Heart right ventricle (tissue), 16 donors: Measurements from ENCODE around the gene AURKA. TPM values are rescaled to one million over a fixed set of nuclear protein-coding genes. Genes with fewer than 3 reads are reported as not detected.

ENCODE experiments used
- ATAC-seq, 8 donors: fragments of 200-7000 bp; cut with Tn5 transposase; one replicate each; pipeline ENCODE4 v1.9.1; 2020; ENCODE audit warnings: mild to moderate bottlenecking in 8 of 8, moderate library complexity in 8 of 8, moderate number of reproducible peaks in 1 of 8
- DNase-seq, 2 donors: peaks; one replicate each; pipeline ENCODE4 v3.0.0-alpha.2; 2020
- H3K27ac ChIP-seq, 10 donors: fragments of 200-600 bp; sonication (generic) in 2 of 10; one replicate each; pipeline versions ENCODE4 v1.5.0 to v1.8.0; 2020 to 2022; ENCODE audit warnings: mild to moderate bottlenecking in 3 of 10
- H3K27me3 ChIP-seq, 7 donors: fragments of 200-600 bp; one replicate each; pipeline ENCODE4 v1.8.0; 2021 to 2022; ENCODE audit warnings: mild to moderate bottlenecking in 2 of 7
- H3K36me3 ChIP-seq, 9 donors: fragments of 200-600 bp; sonication (generic) in 1 of 9; one replicate each; pipeline versions ENCODE4 v1.5.0 to v1.8.0; 2020 to 2022; ENCODE audit warnings: mild to moderate bottlenecking in 2 of 9
- H3K4me1 ChIP-seq, 9 donors: fragments of 200-600 bp; sonication (generic) in 1 of 9; one replicate each; pipeline versions ENCODE4 v1.5.0 to v1.8.0; 2020 to 2022; ENCODE audit warnings: mild to moderate bottlenecking in 4 of 9
- H3K4me3 ChIP-seq, 10 donors: fragments of 200-600 bp; sonication (generic) in 2 of 10; one replicate each; pipeline versions ENCODE4 v1.5.0 to v1.8.0; 2020 to 2022; ENCODE audit warnings: mild to moderate bottlenecking in 7 of 10, moderate library complexity in 2 of 10
- H3K9me3 ChIP-seq, 11 donors: fragments of 200-600 bp in 10 of 11; sonication (generic) in 2 of 11; one replicate each; pipeline versions ENCODE4 v1.5.0 to v1.8.0; 2013 to 2022; ENCODE audit warnings: mild to moderate bottlenecking in 2 of 11, control low read depth in 1 of 11, moderate library complexity in 1 of 11
- WGBS, 2 donors: extraction: QIAGEN DNeasy Blood & Tissue Kit; methylation state at CpG; one replicate each; pipeline ENCODE4 v1.1.7; 2013; ENCODE audit warnings: inconsistent platforms in 1 of 2; 5-methylcytosine and 5-hydroxymethylcytosine counted together
- intact Hi-C, 10 donors: fragments of 100-400 bp; cut with DNase I; formaldehyde crosslinking; loops; one replicate each; pipeline versions ENCODE4 v1.11.1 to v1.14.2; 2022
- polyA plus RNA-seq, 2 donors: library from polyadenylated mRNA; stranded (reverse); fragments of 200-250 nt; gene quantifications; one replicate each; pipeline ENCODE4 v1.2.3, GENCODE V29; 2013
- total RNA-seq, 10 donors: library from RNA; stranded (reverse); fragmentation: NEBNext Ultra II Directional in 3 of 10; extraction: Animal tissue kit (Norgen Biotek cat#: 25700) in 3 of 10; gene quantifications; one replicate each; pipeline versions ENCODE4 v1.2.1 to v1.2.4, GENCODE V29; 2021 to 2023
- TF ChIP-seq, protein P1 (sequence below), 9 donors: fragments of 200-600 bp; sonication (generic) in 2 of 9; IDR thresholded peaks; one replicate each; pipeline versions ENCODE4 v1.5.0 to v1.8.0; 2021 to 2022; ENCODE audit warnings: antibody characterized with exemption in 9 of 9, mild to moderate bottlenecking in 5 of 9, moderate library complexity in 1 of 9
- donor health status: Arrhythmogenic right ventricular cardiomyopathy.
- donor health status: ischemic (EF 13 %, LVEDD 7.1; RV severe dilation, severe dysfunction).
- donor health status: healthy with polysubstance abuse.
- donor health status: DM: no; HTN: yes; CAD: no.
- donor health status: DM: no; HTN: no; CAD: no.
- donor health status: ischemic (EF 25% LVEDD 6.9; RV normal size, moderate dysfunction).
- donor health status: ischemic (EF 25% LVEDD 5.7; RV mildly dilated, moderate dysfunction).
- donor health status: healthy.
- donor health status: DM: yes; HTN: yes; CAD: no.
- donor health status: Ischemic cardiomyopathy.
- donor health status: ischemic (EF 35%, LVEDD 5.7; RV mildly dilated, moderate dysfunction).
- donor health status: nonischemic (EF 11% LVEDD 7.7; RV severe dilation, severe dysfunction).
- donor health status: DM: yes; HTN: yes; CAD: no.
- donor health status: PGD.
- donor health status: ischemic (EF 29% LVEDD 5.4; RV normal size, mild dysfunction).
- donor health status: nonischemic (EF 23%, LVEDD 6.1; RV moderate dilation, normal function).

The AURKA gene
- total and polyA plus RNA-seq, 12 donors = 2.4 to 12.2 (median 7.5) TPM

DNA sequence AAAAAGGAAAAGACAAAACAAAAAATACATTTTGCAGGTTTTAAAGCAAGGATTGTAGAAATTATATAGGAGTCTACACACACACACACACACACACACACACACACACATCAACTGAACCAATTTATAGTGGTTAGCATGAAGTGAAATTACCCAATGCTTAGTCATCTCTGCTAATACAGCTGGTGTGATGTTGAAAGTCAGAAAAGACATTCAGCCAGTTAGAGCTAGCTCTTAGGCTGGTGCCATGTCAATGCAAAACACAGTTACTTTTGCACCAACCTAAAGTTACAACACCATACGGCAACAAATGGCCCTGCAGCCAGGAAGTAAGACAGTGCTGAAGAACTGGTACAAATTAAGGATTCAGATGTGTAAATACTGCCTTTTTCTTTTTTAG, 18.1 kb downstream of the AURKA start:
- intact Hi-C loops = no loop called here
- ATAC-seq (peak in 2 of 8 donors; percentile 29 to 62), DNase-seq (no peak)
- H3K36me3 ChIP-seq = peaks cover 0 to 66% (median 0%) of the 10 kb centered on the region in 9 donors
- H3K27ac ChIP-seq = peak overlapping the region in 1 of 10 donors; percentile 71
- WGBS, 2 donors = 75 to 86% methylated on average over 1 of the region's 1 CpG
- no peaks in the 10 kb centered on the region for H3K27me3 ChIP-seq
- peaks cover 0 to 39% (median 0%) of the 10 kb centered on the region in 9 donors for H3K4me1 ChIP-seq
- H3K9me3 ChIP-seq = no peaks in the 10 kb centered on the region
- H3K4me3 ChIP-seq = no peak overlapping the region
- TF ChIP-seq, protein P1, sequence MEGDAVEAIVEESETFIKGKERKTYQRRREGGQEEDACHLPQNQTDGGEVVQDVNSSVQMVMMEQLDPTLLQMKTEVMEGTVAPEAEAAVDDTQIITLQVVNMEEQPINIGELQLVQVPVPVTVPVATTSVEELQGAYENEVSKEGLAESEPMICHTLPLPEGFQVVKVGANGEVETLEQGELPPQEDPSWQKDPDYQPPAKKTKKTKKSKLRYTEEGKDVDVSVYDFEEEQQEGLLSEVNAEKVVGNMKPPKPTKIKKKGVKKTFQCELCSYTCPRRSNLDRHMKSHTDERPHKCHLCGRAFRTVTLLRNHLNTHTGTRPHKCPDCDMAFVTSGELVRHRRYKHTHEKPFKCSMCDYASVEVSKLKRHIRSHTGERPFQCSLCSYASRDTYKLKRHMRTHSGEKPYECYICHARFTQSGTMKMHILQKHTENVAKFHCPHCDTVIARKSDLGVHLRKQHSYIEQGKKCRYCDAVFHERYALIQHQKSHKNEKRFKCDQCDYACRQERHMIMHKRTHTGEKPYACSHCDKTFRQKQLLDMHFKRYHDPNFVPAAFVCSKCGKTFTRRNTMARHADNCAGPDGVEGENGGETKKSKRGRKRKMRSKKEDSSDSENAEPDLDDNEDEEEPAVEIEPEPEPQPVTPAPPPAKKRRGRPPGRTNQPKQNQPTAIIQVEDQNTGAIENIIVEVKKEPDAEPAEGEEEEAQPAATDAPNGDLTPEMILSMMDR (IDR thresholded peaks at IDR 0.05) = no peak

DNA sequence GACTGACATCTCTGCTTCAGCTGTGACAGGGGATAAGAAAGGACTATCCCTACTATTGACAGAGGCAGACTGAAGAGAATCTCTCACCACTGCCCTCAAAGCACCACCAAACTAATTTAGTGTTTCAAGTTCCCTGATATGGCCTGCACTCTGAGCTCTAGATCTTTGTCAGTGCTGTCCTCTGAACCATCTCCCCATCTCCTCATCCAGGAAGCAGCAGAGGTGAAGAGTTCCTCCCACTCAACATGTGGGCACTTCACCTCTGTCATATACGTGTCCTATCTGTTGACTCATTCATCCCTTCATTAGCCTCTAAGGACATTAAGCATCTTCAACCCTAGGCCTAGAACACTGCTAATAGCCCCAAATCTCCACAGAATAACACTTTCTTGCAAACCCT, 19.2 kb downstream of the AURKA start:
- DNase-seq = no peak
- Histone ChIP-seq H3K9me3 (no peaks in the 10 kb centered on the region), H3K4me1 (peaks cover 0 to 39% (median 0%) of the 10 kb centered on the region in 9 donors), H3K27me3 (no peaks in the 10 kb centered on the region), H3K27ac (no peak overlapping the region), H3K4me3 (no peak overlapping the region), H3K36me3 (peaks cover 0 to 66% (median 0%) of the 10 kb centered on the region in 9 donors)
- peak in 1 of 8 donors; percentile 28 for ATAC-seq
- intact Hi-C loops = no loop called here
- 60 to 65% methylated on average over 1 of the region's 1 CpG for WGBS, 2 donors
- TF ChIP-seq, protein P1 (IDR thresholded peaks at IDR 0.05) = no peak

DNA sequence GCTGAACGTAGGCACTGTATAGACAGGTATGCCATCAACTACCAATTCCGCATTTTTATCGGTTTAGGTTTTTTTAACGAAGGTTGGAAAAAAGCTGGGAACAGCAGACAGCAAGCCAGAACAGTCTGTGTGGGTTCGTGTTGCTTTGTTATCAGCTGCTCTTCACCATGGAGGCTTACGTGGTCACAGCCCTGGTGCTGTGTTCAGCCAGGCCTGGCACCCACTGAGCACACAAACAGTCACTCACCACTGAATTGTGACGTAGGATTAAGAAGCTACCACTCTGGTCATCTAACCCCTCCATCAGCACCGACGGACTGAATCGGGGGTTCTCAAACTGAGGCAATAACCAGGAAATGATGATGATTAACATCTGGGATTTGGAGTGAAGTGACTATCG, 20.0 kb downstream of the AURKA start:
- WGBS, 2 donors = 72% methylated on average over 11 of the region's 11 CpGs
- H3K27me3 ChIP-seq = no peaks in the 10 kb centered on the region
- H3K4me3 ChIP-seq = no peak overlapping the region
- no peaks in the 10 kb centered on the region for H3K9me3 ChIP-seq
- TF ChIP-seq, protein P1 (IDR thresholded peaks at IDR 0.05) = no peak
- ATAC-seq = peak in 4 of 8 donors; percentile 55 to 69 (median 67)
- intact Hi-C loops = no loop called here
- H3K4me1 ChIP-seq = peaks cover 0 to 38% (median 0%) of the 10 kb centered on the region in 9 donors
- no peak for DNase-seq
- no peak overlapping the region for H3K27ac ChIP-seq
- peaks cover 0 to 71% (median 8%) of the 10 kb centered on the region in 9 donors for H3K36me3 ChIP-seq

DNA sequence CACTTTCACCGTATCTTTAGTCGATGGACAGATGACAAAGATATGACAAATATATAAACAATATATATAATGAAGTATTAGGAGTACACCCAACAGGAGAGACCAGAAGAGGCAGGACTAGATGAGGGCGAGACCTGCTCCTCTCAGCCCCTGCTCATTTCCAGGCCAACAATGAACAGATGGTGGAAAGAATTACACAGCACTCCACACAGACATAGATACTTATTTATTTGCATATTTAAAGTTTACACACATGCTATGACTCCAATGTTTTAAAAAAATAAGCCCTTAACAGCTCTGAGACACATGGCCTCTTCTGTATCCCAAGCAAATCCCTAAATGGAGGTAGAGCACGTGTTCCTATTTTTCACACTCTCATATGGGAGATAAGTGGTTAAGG, 22.8 kb downstream of the AURKA start:
- whole genome bisulfite sequencing, 2 donors = 79 to 84% methylated on average over 4 of the region's 4 CpGs
- ATAC-seq (no peak), DNase-seq (no peak)
- intact Hi-C loops = no loop called here
- H3K36me3 ChIP-seq = peaks cover 0 to 82% (median 24%) of the 10 kb centered on the region in 9 donors
- no peak overlapping the region for H3K4me3 ChIP-seq
- H3K4me1 ChIP-seq = peaks cover 0 to 17% (median 0%) of the 10 kb centered on the region in 9 donors
- H3K27ac ChIP-seq = no peak overlapping the region
- no peaks in the 10 kb centered on the region for H3K9me3 ChIP-seq
- TF ChIP-seq, protein P1 (IDR thresholded peaks at IDR 0.05) = no peak
- H3K27me3 ChIP-seq = no peaks in the 10 kb centered on the region
